Globus pallidus (tissue), 1 donor: ENCODE results near the gene GABRA1.

Experiments
- DNase-seq: peaks from one replicate; pipeline ENCODE4 v3.0.0-alpha.2; 2015; ENCODE audit warnings: low spot score

Gene GABRA1

DNA sequence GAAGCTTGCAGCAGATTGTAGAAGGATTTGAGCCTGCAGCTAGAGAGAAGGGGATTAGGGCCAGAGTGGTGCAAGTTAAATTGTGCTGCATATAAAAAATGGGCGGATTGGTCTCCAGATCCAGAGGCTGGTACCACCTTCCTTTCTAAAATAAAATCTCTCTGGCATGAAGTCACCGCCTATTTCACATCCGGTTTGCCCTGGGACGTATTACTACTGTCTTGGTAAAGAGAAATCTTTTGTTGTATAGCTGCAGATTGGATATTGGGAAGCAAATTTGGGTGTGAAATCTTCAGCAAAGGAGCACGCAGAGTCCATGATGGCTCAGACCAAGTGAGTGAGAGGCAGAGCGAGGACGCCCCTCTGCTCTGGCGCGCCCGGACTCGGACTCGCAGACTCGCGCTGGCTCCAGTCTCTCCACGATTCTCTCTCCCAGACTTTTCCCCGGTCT, at the start of gene GABRA1:
Gene GABRA1 (plus strand): TSS at position 180 of the 451 bp plus-strand sequence. CDS start 2,691 bp downstream, outside the sequence.
- DNase-seq: no peak

DNA sequence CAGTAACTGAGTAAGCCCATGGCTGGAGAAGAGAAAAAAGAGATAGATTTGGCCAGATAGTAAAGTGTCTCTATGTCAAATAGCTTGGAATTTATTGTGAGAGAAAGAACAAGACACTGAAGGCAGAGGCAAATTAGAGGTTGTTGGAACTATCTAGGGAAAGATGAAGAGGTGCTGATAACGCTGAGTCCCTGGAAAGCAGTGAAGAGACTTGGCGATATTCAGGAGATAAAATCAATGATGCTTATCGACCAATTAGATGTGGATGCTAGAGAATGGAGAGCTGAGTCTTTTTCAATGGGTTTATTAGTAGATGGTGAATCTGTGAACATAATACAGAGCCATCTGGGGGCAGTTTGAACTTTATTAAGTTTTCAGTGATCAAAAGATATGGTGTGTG, 48.6 kb upstream of the GABRA1 start:
- DNase-seq: no peak

DNA sequence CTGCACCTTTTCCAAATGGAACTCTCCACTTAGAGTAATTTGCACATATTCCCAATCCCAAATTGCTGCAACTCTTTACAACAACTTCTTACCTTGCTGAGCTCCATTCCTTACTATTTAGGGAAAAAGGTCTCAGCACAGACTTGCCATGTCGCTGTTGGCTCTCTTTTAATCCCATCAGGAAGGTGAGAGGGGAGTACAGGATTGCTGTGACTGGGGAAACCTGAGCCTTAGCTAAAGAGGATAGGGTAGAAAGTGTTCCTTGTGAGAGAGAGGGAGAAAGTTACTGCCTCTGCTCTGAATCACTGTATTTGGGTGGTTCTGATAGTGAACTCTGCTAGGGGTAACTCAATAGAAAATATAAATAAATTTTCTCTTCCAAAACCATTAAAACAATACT, 43.7 kb upstream of the GABRA1 start:
- DNase-seq: no peak

DNA sequence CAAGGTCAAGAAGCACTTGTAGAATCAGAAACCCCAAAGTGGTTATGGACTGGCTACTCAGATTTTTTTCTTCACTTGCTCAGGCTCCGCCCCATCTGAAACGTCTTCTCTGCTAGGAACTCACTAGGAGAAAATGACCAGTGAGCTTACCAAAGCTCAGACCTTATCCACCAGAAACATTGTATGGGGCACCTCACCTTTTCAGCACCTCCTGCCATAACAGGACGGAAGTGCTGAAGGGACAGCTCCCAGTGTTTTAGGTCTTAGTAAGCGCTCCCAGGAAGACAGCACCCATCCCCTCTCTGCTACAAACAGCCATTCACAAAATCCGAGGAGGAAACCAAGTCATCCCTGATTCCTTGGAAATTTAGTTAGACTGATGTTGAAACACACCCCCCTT, 1.2 kb upstream of the GABRA1 start:
- no peak for DNase-seq

DNA sequence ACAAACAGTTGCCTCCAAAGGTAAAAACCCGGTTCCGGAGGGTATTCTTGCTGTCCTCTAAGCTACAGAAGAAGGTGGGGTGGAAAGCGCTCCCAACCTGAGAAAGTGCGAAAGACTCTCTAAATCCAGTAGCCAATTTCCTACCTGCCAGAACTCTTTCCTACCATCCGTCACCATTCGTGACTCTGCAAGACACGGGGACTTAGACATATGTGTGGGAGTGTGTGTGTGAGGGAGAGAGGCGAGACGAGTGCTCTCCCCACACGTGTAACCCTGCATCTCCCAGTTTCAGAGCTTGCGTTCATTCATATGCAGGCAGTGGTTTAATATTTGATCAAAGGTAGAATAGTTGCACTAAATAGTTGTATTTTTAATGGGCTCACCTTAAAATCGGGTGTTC, 473 bp upstream of the GABRA1 start:
- DNase-seq: no peak

DNA sequence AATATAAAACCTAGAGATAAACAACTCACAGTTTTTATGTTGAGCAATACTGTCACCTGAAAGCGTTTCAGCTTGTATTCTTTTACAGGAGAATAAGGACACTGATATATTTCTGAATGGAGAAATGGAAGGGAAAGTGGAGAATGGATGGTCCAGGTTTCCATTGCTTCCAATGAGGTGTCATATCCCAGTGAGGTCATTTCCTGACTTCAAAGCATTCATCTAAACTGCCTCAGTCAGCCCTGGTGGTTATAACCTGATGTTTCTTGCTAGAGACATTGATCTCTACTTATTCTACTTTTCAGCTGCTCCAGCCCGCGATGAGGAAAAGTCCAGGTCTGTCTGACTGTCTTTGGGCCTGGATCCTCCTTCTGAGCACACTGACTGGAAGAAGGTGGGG, 2.6 kb downstream of the GABRA1 start:
- DNase-seq: no peak

DNA sequence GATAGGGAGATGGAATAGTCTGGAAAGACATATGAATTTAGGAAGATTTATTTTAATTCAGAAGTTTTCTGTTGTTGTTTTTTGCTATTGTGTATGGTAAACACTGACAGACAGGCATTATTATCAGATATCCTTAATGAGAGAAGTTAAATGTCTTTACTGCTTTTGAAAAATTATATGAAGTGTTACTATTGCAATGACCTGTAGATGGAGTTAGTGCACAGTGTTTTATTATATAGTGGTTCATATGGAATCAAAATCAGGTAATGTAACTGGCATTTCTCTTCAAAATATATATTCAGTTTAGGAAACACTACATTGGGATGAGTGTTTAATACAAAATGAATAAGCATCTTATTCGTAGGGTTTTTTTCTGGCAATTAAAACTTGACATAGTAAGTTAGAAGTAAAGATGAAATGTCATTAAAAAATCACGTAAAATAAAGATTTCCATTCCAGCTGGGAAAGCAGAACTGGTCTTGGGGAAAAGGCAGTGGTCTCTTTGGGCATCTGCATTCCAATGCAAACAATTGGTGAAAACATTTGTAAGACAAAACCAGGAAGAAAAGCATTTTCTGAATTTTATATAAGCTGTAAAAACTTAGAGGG, 3.9 kb downstream of the GABRA1 start:
- DNase-seq: no peak

DNA sequence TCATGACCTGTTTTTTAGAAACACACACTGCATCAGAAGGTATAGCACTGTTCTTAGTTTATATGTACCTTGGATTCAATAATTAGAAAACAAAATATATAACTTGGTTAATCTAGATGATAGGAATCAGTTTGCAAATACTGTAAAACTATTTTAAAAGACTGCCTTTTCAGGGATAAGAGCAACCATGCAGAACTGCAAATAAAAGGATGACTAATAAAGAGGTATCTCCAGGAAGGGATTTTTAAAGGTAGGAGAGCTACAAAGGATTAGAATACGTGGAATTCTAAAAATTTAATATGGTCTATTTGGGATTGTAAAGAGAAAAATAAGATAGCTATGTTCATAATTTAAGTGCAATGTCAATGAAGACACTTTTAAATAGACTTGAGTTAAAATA, 9.4 kb downstream of the GABRA1 start:
- no peak for DNase-seq

DNA sequence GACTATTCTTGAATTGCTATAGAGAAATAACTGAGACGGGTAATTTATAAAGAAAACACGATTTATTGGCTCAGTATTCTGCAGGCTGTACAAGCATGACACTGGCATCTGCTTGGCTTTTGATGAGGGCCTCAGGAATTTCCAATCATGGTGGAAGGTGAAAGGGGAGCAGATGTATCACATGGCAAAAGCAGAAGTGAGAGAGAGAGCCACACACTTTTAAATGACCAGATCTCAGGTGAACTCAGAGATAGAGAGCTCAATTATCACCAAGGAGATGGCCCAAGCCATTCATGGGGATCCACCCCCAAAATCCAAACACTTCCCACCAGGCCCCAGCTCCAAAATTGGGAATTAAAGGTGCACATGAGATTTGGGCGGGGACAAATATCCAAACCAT, 15.3 kb downstream of the GABRA1 start:
- DNase-seq: no peak

DNA sequence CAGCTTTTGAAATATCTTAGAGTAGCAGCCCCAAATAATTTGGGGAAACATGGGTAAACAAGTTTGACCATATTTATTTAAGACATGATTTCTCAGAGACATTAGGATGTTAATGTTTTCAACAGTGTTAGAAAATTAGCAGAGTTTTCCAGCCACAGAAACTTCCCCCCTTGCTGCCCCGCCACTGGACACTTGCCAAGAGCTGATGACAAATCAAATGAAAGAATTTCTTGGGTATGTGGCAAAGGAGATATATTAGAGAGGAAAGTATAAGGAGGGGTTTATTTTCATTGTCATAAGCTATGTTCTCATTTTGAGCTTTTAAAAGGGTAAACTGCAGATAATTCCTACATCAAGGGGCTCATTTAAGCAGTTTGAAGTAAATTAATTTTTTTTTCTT, 15.9 kb downstream of the GABRA1 start:
- no peak for DNase-seq

DNA sequence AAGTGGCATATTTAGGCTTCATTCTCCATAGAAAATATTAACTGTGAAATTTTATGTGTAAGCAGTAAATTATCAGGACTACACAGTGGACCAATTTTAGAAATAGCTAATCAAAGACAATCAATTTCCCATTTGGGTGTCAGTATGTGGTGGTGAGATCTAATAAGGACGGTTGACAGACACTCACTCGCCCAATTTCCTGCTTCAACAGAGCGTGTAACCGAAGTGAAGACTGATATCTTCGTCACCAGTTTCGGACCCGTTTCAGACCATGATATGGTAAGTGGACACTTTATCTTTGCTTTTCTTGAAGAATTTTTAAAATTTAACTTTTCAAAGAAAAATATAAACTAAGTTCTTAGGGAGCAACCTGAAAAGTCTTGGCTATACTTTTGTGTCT, 17.6 kb downstream of the GABRA1 start:
- no peak for DNase-seq

DNA sequence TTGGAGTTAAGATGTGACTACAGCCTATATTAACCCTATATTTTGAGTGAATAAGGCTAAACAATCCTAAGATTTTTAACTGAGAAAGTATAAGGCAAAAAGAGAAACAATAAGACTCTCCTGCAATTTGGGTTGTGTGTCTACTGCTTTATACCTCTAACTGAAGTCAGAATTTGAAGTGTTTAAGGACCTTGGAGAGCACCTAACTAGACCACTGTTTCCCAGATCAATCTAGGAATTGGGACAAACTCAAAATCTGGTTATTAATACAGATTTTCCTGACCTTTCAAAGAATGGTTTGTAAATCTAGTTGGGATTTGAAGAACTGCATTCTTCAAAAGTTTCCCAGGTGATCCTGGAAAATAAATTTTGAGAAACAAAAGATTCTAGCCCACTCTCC, 42.1 kb downstream of the GABRA1 start:
- DNase-seq: no peak

DNA sequence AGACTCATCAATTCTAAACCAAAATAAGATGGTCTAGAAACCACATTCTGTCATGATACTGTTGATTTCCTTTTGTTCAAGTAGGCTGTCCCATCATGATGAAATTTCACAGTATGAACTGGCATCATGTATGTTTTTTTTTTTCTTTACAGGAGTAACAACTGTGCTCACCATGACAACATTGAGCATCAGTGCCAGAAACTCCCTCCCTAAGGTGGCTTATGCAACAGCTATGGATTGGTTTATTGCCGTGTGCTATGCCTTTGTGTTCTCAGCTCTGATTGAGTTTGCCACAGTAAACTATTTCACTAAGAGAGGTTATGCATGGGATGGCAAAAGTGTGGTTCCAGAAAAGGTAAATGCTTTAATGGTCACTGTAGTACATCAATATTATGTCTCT, 47.6 kb downstream of the GABRA1 start:
- DNase-seq: no peak

DNA sequence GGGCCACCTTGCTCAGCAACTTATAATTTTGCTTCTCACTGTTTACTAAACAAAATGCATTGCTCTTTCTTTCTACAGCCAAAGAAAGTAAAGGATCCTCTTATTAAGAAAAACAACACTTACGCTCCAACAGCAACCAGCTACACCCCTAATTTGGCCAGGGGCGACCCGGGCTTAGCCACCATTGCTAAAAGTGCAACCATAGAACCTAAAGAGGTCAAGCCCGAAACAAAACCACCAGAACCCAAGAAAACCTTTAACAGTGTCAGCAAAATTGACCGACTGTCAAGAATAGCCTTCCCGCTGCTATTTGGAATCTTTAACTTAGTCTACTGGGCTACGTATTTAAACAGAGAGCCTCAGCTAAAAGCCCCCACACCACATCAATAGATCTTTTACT, 49.1 kb downstream of the GABRA1 start:
- DNase-seq: no peak

DNA sequence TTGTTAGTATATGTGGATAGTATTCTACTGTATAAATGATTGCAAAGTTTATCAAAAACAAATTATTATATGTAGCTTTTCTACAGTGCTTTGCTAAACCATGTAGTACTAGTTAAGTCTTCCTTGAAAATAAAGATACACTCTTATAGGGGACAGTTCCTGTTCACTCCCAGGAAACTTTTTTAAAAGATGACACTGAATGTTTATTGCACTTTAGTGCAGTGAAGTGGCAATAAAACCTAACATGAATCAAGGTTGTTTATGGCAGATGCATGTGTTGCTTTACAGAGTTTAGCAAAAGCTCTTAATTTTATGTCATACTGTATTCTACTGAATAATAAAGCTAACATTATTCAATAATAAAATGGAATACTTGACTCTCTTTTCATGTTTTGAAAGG, 51.7 kb downstream of the GABRA1 start:
- no peak for DNase-seq

DNA sequence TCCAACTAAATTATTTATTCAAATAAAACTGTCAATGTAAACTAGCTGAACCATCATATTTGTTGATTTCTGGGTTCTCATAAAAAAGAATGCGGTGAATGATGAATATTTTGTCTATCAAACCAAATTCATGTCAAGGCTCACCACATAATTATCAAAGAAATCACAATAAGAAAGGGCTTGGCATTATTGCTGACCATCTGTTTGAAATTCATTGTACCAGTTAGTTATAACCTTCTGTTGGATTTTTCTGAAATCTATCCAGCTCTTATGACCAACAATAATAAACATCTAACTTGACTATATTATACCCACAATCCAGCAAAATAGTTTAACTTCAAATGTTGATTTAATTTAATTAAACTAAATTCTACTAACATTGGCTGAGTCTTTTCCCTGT, 53.1 kb downstream of the GABRA1 start:
- no peak for DNase-seq

DNA sequence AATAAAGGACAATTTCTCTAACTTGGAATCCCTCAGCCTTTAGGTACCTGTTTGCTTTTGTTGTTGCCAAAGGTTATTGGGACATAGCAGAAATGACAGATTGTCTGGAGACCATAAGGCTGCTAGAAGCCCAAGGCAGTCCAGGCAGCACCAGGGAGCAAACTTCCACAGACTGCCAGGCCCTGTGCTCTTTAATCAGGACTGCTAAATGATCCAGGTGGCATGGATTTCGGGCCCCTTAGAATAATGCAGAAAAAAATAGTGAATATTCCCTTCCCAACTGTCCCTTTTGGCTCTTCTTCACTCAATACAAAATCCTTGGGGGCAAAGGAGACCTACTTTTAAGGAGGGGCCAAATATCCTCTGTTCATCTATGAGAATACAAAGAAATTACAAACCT, 73.9 kb downstream of the GABRA1 start:
- no peak for DNase-seq

DNA sequence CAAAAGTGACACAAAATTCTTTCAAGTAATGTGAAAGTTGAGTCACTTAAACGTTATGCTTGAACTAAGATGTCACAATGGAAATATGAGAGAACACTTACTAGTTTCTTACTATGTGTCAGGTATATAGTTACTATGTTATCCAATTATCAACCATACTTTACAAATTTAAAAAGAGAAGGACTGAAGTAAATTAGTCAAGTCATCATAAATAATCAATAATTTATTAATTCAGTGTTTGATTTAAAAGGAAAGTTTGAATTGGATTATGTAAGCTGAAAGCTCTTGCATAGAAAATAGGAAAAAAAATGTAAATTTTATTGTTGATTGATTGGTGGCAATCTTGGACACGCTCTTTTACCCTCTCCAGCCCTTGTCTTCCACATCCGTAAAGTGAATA, 76.3 kb downstream of the GABRA1 start:
- DNase-seq: no peak

DNA sequence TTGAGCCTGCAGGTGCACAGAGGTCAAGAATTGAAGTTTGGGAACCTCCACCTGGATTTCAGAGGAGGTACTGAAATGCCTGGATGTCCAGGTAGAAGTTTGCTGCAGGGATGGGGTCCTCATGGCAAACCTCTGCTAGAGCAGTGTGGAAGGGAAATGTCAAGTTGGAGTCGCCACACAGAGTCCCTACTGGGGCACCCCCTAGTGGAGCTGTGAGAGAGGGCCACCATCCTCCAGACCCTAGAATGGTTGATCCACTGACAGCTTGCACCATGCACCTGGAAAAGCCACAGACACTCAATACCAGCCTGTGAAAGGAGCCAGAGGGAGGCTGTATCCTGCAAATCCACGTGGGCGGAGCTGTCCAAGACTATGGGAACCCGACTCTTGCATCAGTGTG, 78.0 kb downstream of the GABRA1 start:
- DNase-seq: no peak

DNA sequence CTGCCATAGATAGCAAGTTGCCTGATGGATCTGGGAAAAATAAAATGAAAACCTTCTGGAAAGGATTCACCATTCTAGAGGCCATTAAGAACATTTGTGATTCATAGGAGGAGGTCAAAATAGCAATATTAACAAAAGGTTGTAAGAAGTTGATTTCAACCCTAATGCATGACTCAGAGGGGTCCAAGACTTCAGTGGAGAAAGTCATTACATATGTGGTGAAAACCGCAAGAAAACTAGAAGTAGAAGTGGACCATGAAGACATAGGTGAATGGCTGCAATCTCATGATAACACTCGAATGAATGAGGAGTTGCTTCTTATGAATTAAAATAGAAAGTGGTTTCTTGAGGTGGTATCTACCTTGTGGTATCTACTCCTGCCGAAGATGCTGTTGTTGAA, 86.6 kb downstream of the GABRA1 start:
- DNase-seq: no peak

DNA sequence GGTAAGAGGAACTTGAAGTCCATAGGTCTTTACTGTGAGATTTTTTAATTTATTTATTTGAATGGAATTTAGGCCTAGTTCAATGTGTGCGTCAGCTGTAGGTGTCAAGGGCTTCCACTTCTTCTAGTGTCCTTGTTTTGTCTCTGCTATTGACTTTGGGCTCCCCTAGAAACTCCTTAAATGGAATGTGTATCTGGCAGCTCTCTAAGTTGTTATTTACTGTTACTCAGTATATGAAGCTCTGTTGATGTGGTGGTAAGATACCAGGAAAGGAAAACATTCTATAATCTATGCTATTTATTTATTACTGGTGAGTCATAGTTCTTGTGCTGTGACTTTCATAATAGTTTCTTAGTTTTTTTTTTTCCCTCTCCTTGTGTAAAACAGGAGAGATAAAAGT, 97.1 kb downstream of the GABRA1 start:
- no peak for DNase-seq

DNA sequence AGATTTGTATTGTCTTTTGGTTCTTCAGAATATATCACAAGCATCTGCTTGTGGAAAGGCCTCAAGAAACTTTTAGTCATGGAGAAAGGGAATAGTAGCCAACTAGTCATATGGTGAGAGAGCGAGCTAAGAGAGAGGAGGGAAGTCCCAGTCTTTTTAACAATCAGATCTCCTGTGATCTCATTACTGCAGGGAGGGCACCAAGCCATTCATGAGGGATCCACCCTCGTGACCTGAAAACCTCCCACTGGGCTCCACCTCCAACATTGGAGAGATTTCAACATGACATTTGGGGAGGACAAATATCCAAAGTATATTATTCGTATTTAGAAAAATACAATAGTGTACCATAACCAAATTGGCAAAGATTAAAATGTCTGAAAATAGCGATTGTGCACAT, 99.0 kb downstream of the GABRA1 start:
- DNase-seq: no peak
